ENCODE results near the gene C1RL. TPM values are rescaled to one million over a fixed set of nuclear protein-coding genes. Genes with fewer than 3 reads are reported as not detected.

Gene C1RL
- total RNA-seq, 1 experiment from 2014 or later, result 25.9 TPM

GRCh38 chr12:7060353-7060954 is 48.6 kb downstream of the C1RL start, which contains the start of gene C1S:
C1S (plus strand) TSS chr12:7060718; CDS start chr12:7061913, 1,195 bp downstream.
- Histone ChIP-seq H3K36me3 (ENCODE audit: control insufficient read depth in 1 of 2, insufficient read depth in 2 of 2, low read length in 2 of 2) (no peaks in the 10 kb centered on the region), H3K27ac (ENCODE audit: low read depth, low read length) (no peak within 1 kb of the TSS), H3K9ac (ENCODE audit: low read length) (no peak within 1 kb of the TSS), H3K79me2 (ENCODE audit: insufficient read depth, low read length) (no peaks in the 10 kb centered on the region), H3K9me3 (ENCODE audit: control insufficient read depth in 1 of 2, insufficient read depth in 1 of 2, low read depth in 1 of 2, low read length in 2 of 2) (no peaks in the 10 kb centered on the region), H3K4me1 (ENCODE audit: control insufficient read depth in 1 of 2, insufficient read depth in 2 of 2, low read length in 2 of 2) (peaks cover 0 to 4% of the 10 kb centered on the region in 2 experiments; a peak in 1 of 4 replicates), H3K9me2 (ENCODE audit: insufficient read depth) (no peaks in the 10 kb centered on the region), H3K4me3 (replicated peaks in 1 of 2; ENCODE audit: low read depth in 1 of 2, low read length in 2 of 2) (no peak within 1 kb of the TSS), H3K4me2 (ENCODE audit: low read length) (no peak within 1 kb of the TSS), H3K27me3 (ENCODE audit: insufficient read depth, low read length) (no peaks in the 10 kb centered on the region), H4K20me1 (ENCODE audit: insufficient read depth) (no peaks in the 10 kb centered on the region), H2AFZ (ENCODE audit: low read depth, low read length, poor library complexity, severe bottlenecking) (no peak within 1 kb of the TSS)
- ChIA-PET RAD21 (ENCODE audit: low non-redundant PET in 1 of 2, low total read pairs in 2 of 2, uncharacterized antibody in 2 of 2, unreplicated experiment in 2 of 2) (no interaction called here), POLR2A (no interaction called here), CTCF (interaction anchor here (0.6 to 0.8 kb wide), 2 partner anchors 17 to 188 kb away, joined by 3 to 4 read pairs; no protein-coding TSS in a partner anchor)
- no peak for DNase-seq (ENCODE audit: low read depth, low spot score)
- ATAC-seq, result peak; percentile 58
- no peak for TF ChIP-seq YY1 (IDR thresholded peaks at IDR 0.05; ENCODE audit: extremely low read depth, insufficient replicate concordance, low read depth, low read length)
- TF ChIP-seq EZH2phosphoT487 (IDR thresholded peaks at IDR 0.05; ENCODE audit: borderline replicate concordance), result no peak
- TF ChIP-seq CBX3 (IDR thresholded peaks at IDR 0.05; ENCODE audit: low read depth), result no peak
- no peak for TF ChIP-seq ELF1 (IDR thresholded peaks at IDR 0.05; ENCODE audit: borderline replicate concordance, low read depth)
- TF ChIP-seq CTCF (IDR thresholded peaks at IDR 0.05 in 2 of 3, conservative IDR thresholded peaks at IDR 0.05 in 1 of 3; ENCODE audit: borderline replicate concordance in 1 of 3, insufficient read depth in 1 of 3, low read depth in 2 of 3, low read length in 2 of 3), result peak; percentile 22 to 52 (median 24); a peak in 3 of 6 replicates
- no peak for TF ChIP-seq ZNF274 (IDR thresholded peaks at IDR 0.05; ENCODE audit: low read depth, low read length)
- TF ChIP-seq SIN3A (IDR thresholded peaks at IDR 0.05; ENCODE audit: low read depth), result no peak
- no peak for TF ChIP-seq JUND (IDR thresholded peaks at IDR 0.05)
- no peak for TF ChIP-seq ZBTB33 (IDR thresholded peaks at IDR 0.05; ENCODE audit: extremely low read depth, insufficient replicate concordance, low read length)
- peak; percentile 61 for TF ChIP-seq RAD21 (IDR thresholded peaks at IDR 0.05; ENCODE audit: low read depth)
- TF ChIP-seq FOSL1 (IDR thresholded peaks at IDR 0.05; ENCODE audit: low read depth), result no peak
- BruUV-seq (replicated peaks), result no TSS peak
- intact Hi-C loops (cut with micrococcal nuclease), result no loop called here
